Retinal pigment epithelial cell (primary cell): ENCODE data around the gene AFG3L2.

Experiments used
- DNase-seq: peaks from one replicate; pipeline ENCODE4 v3.0.0-alpha.2; 2010; ENCODE audit warnings: low read depth
- H3K4me3 ChIP-seq: 2 replicates; pipeline ENCODE4 v1.5.1; 2011; ENCODE audit warnings: mild to moderate bottlenecking, low read length, control low read depth, moderate library complexity
- CTCF ChIP-seq: conservative IDR thresholded peaks from 2 replicates; pipeline ENCODE4 v1.5.1; 2011; ENCODE audit warnings: low read depth, low read length, control low read depth, inconsistent platforms

The AFG3L2 gene

DNA sequence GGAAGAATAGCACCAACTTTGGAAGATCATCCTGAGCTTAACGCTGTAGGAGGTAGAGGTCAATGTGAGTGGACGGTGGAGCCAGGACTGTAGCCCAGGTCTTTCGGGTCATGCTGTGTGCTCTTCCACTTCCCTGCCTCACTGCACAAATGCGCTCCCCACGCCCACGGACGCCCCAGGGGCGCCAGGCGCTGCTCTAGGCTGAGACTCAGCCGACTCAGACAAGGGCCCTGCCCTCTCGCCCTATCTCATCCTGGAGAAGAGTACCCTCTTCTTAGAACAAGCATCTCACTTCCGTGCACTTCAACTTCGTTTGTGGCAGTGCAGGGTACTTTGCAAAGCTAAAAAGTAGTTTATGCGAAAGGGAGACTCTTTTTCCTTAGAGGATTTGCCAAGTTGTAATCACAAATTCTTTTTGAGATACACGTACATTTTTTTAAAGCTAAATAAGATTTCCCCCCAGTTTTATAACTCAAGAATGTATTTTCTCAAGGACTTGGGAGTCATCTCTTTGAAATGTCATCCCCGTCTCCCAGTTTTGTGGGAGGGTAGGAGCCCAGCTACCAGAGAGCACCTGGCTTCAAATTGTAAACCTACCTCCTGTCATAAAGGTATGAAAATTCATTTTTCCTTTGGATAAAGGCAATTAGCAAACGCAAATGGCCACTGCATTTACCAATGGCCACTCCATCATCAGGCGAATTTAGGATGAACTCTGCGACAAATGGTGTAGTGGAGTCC is 29.5 kb upstream of the AFG3L2 start:
- H3K4me3 ChIP-seq = no peak overlapping the region
- TF ChIP-seq CTCF = no peak
- no peak for DNase-seq

DNA sequence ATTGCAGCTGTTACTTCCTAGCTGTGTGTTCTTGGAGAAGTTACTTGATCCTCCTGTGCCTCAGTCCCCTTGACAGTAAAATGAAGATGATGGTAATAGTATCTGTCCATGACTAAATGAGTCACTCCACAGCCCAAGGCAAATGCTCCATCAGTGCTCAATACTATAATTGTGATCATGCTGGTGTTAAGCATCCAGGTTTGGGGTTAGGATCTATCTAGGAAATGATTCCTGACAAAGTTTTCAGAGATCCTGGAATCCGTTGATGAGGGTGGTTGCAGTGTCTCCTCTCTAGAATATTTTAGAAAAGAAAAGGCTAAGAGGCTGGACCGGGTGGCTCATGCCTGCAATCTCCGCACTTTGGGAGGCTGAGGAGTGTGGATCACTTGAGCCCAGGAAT is 28.0 kb upstream of the AFG3L2 start:
- H3K4me3 ChIP-seq = no peak overlapping the region
- no peak for DNase-seq
- TF ChIP-seq CTCF = no peak

GRCh38 chr18:12403601-12404506 is 26.8 kb upstream of the AFG3L2 start:
- DNase-seq = no peak
- no peak for TF ChIP-seq CTCF
- H3K4me3 ChIP-seq = no peak overlapping the region

DNA sequence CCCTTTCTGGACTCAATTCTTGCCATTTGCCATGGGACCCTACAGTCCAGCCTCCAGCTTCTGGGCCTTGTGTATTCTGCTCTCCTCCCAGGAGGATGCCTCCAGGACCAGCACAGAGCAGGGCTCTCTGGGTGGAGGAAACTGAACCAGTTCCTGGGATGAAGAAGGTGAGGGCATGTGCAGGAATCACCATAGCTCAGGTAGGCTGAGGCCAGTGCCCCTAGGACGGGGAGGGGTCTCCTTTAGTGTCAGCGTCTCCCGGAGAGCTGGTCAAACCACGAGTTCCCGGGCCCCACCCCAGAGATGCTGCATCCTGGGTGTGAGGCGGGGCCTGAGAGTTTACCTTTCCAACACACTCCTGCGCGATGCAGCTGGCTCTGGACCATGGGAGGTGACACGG is 24.9 kb upstream of the AFG3L2 start:
- DNase-seq = no peak
- TF ChIP-seq CTCF = no peak
- no peak overlapping the region for H3K4me3 ChIP-seq

DNA sequence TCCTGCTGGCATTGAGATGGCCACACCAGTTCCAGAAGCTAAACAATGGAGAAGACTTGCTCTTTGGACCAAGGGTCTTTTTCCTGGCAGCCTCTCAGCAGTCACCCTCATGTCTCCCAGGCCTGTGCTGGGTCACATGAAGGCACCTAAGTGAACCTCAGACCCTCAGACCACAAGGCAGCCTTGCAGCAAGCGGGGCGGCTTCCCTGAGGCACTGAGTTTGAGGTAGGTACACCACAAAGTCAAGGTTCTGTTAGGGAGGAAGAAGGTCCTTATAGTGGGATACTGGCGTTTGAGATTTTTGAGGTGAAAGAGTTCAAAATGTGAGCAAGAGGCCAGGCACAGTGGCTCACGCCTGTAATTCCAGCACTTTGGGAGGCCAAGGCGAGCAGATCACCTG is 22.2 kb upstream of the AFG3L2 start:
- no peak for DNase-seq
- no peak overlapping the region for H3K4me3 ChIP-seq
- TF ChIP-seq CTCF = no peak

DNA sequence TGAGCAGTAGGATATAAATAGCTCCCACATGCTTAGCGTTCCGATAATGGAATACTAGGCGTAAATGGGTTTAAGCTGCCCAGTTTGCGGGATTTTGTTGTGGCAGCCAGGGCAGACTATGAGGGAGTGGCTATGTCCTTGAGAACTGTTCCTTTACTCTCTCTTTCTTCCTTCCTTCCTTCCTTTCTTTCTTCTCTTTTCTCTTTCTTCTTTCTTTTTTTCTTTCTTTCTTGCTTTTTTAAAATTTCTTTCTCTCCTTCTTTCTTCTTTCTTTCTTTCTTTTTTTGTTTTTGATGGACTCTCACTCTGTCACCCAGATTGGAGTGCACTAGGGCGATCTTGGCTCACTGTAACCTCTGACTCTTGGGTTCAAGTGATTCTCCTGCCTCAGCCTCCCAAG is 21.6 kb upstream of the AFG3L2 start:
- DNase-seq = no peak
- H3K4me3 ChIP-seq = no peak overlapping the region
- TF ChIP-seq CTCF = no peak
